Neural progenitor cell (in vitro differentiated cells): ENCODE data around the gene BRAT1. TPM values are rescaled to one million over a fixed set of nuclear protein-coding genes. Genes with fewer than 3 reads are reported as not detected.
A peak's percentile ranks its signal among the peaks of the same experiment; 100 is the strongest.

Experiments used
- DNase-seq: peaks from one replicate; pipeline ENCODE4 v3.0.0-alpha.2; 2016; ENCODE audit warnings: low spot score
- H2AFZ ChIP-seq: fragments of 200-600 bp; sonication (generic); replicated peaks from 2 replicates; pipeline ENCODE4 v1.6.1; 2016; ENCODE audit warnings: antibody characterized with exemption
- H3F3A ChIP-seq: fragments of 200-600 bp; sonication (generic); 2 replicates; pipeline ENCODE4 v1.6.1; 2016; ENCODE audit warnings: antibody characterized with exemption, low read depth
- H3K27ac ChIP-seq: fragments of 200-600 bp; sonication (generic); 2 replicates; pipeline ENCODE4 v1.5.1; 2016; ENCODE audit warnings: mild to moderate bottlenecking
- H3K27me3 ChIP-seq: fragments of 200-600 bp; sonication (generic); 2 replicates; pipeline ENCODE4 v1.6.1; 2016; ENCODE audit warnings: mild to moderate bottlenecking, moderate library complexity
- H3K36me3 ChIP-seq: fragments of 200-600 bp; sonication (generic); 2 replicates; pipeline ENCODE4 v1.5.1; 2016
- H3K4me1 ChIP-seq: fragments of 200-600 bp; sonication (generic); 2 replicates; pipeline ENCODE4 v1.6.1; 2016; ENCODE audit warnings: mixed run types
- H3K4me2 ChIP-seq: fragments of 200-600 bp; sonication (generic); 2 replicates; pipeline ENCODE4 v1.6.1; 2016
- H3K4me3 ChIP-seq: fragments of 200-600 bp; sonication (generic); 2 replicates; pipeline ENCODE4 v1.5.1; 2016
- H3K79me2 ChIP-seq: fragments of 200-600 bp; sonication (generic); 2 replicates; pipeline ENCODE4 v1.6.1; 2016; ENCODE audit warnings: low read depth
- H3K9ac ChIP-seq: fragments of 200-600 bp; sonication (generic); 2 replicates; pipeline ENCODE4 v1.6.1; 2016
- H3K9me3 ChIP-seq: fragments of 200-600 bp; sonication (generic); 2 replicates; pipeline ENCODE4 v1.5.1; 2016; ENCODE audit warnings: low read depth
- H4K20me1 ChIP-seq: fragments of 200-600 bp; sonication (generic); 2 replicates; pipeline ENCODE4 v1.6.1; 2016; ENCODE audit warnings: low read depth
- H3K27ac Mint-ChIP-seq: 3 replicates; pipeline ENCODE4 v1.8.0; 2021; ENCODE audit warnings: mixed read lengths
- H3K27me3 Mint-ChIP-seq: 2 replicates; pipeline ENCODE4 v1.8.0; 2022; ENCODE audit warnings: low read depth, mild to moderate bottlenecking, inconsistent platforms, moderate library complexity, mixed read lengths; ENCODE audit not compliant: insufficient read depth
- H3K36me3 Mint-ChIP-seq: 3 replicates; pipeline ENCODE4 v1.8.0; 2021; ENCODE audit warnings: mixed read lengths
- H3K4me1 Mint-ChIP-seq: 3 replicates; pipeline ENCODE4 v1.8.0; 2021; ENCODE audit warnings: mixed read lengths
- H3K4me3 Mint-ChIP-seq: 3 replicates; pipeline ENCODE4 v1.8.0; 2021; ENCODE audit warnings: mild to moderate bottlenecking, moderate library complexity, mixed read lengths
- H3K9me3 Mint-ChIP-seq: 3 replicates; pipeline ENCODE4 v1.8.0; 2020; ENCODE audit warnings: mixed read lengths
- CTCF ChIP-seq: fragments of 200-600 bp; sonication (generic); IDR thresholded peaks from 2 replicates; pipeline ENCODE4 v1.5.1; 2017; ENCODE audit warnings: antibody characterized with exemption, mild to moderate bottlenecking
- EZH2 ChIP-seq: fragments of 200-600 bp; sonication (generic); IDR thresholded peaks from 2 replicates; pipeline ENCODE4 v1.6.1; 2017; ENCODE audit warnings: antibody characterized with exemption, mild to moderate bottlenecking, moderate library complexity
- EZH2phosphoT487 ChIP-seq: fragments of 200-600 bp; sonication (generic); IDR thresholded peaks from 2 replicates; pipeline ENCODE4 v1.6.1; 2017; ENCODE audit warnings: antibody characterized with exemption
- total RNA-seq: library from RNA; depleted of rRNA; stranded (reverse); fragments of >200 nt; gene quantifications from 2 replicates; pipeline ENCODE4 v1.2.3, GENCODE V29; 2015; ENCODE audit warnings: low replicate concordance

The BRAT1 gene
- total RNA-seq, 1 donor from 2014 or later = 9.3 TPM

DNA sequence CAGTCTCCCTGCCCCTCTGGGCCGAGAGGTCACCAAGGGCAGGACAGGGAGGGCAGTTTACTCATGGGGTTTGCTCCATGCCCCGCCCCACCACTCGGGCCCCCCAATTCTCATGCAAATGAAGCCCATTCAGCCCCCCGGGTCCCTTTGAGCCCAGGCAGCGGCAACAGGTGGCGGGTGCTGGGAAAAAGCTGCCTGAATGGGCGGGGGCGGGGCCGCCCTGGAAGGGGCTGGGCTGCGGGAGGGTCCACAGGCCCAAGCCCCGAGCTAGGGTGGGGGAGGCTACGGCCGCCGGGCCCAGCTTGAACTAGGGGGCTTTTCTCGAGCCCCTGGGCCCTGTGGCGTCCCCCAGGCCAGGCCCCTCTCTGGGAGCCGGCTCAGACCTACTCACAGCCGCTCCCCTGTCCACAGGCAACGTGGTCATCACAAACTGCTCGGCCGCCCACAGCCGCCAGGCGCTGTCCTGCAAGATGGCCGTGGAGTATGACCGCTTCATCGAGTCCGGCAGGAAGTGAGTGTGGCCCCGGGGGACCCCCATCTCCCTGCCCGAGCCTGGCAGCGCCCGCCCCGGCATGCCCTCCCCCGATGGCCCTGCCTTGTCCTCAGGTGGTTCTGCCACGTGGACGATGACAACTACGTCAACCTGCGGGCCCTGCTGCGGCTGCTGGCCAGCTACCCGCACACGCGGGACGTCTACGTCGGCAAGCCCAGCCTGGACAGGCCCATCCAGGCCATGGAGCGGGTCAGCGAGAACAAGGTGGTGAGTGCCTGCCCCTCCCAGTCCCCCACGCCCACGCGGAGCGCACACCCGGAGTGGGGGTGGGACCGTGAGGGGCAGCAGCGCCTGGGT lies 30.3 kb downstream of the BRAT1 start:
- peak overlapping the region; percentile 90 for H3K4me2 ChIP-seq
- Mint-ChIP-seq H3K9me3 (no peaks in the 10 kb centered on the region), H3K36me3 (peaks cover 7% of the 10 kb centered on the region), H3K27ac (no peak overlapping the region), H3K4me3 (no peak overlapping the region), H3K27me3 (peaks cover 13% of the 10 kb centered on the region), H3K4me1 (peaks cover 48% of the 10 kb centered on the region)
- peaks cover 68% of the 10 kb centered on the region for H3K79me2 ChIP-seq
- H3K9ac ChIP-seq = no peak overlapping the region
- H3K4me1 ChIP-seq = peaks cover 44% of the 10 kb centered on the region
- peaks cover 99% of the 10 kb centered on the region for H4K20me1 ChIP-seq
- peak overlapping the region; percentile 68 for H3K27ac ChIP-seq
- no peaks in the 10 kb centered on the region for H3K9me3 ChIP-seq
- TF ChIP-seq EZH2 = no peak
- no peak for TF ChIP-seq CTCF
- no peak for TF ChIP-seq EZH2phosphoT487
- no peaks in the 10 kb centered on the region for H3K36me3 ChIP-seq
- H2AFZ ChIP-seq = no peak overlapping the region
- H3K27me3 ChIP-seq = no peaks in the 10 kb centered on the region
- peak overlapping the region; percentile 74 for H3K4me3 ChIP-seq
- DNase-seq = peak; percentile 93
- H3F3A ChIP-seq = peaks cover 77% of the 10 kb centered on the region

- H3K27ac ChIP-seq = peak overlapping the region; percentile 69
- peak overlapping the region; percentile 74 for H3K4me3 ChIP-seq
- H3K4me2 ChIP-seq = peak overlapping the region; percentile 90
- Mint-ChIP-seq H3K4me3 (peak overlapping the region; percentile 63), H3K27me3 (peaks cover 13% of the 10 kb centered on the region), H3K36me3 (peaks cover 7% of the 10 kb centered on the region), H3K27ac (no peak overlapping the region), H3K4me1 (peaks cover 48% of the 10 kb centered on the region), H3K9me3 (no peaks in the 10 kb centered on the region)
- peak; percentile 98 for DNase-seq
- H4K20me1 ChIP-seq = peaks cover 91% of the 10 kb centered on the region
- H2AFZ ChIP-seq = no peak overlapping the region
- peaks cover 45% of the 10 kb centered on the region for H3K4me1 ChIP-seq
- no peaks in the 10 kb centered on the region for H3K36me3 ChIP-seq
- peaks cover 69% of the 10 kb centered on the region for H3K79me2 ChIP-seq
- no peaks in the 10 kb centered on the region for H3K27me3 ChIP-seq
- TF ChIP-seq EZH2 = no peak
- no peak for TF ChIP-seq CTCF
- no peak for TF ChIP-seq EZH2phosphoT487
- H3F3A ChIP-seq = peaks cover 68% of the 10 kb centered on the region
- H3K9ac ChIP-seq = no peak overlapping the region
- no peaks in the 10 kb centered on the region for H3K9me3 ChIP-seq
Observed at GRCh38 chr7:2523941-2524807, 31.1 kb downstream of the BRAT1 start.

- DNase-seq = peak; percentile 81
- Mint-ChIP-seq H3K9me3 (no peaks in the 10 kb centered on the region), H3K27ac (no peak overlapping the region), H3K4me1 (peaks cover 49% of the 10 kb centered on the region), H3K4me3 (peak overlapping the region; percentile 96), H3K27me3 (peaks cover 13% of the 10 kb centered on the region), H3K36me3 (peaks cover 7% of the 10 kb centered on the region)
- H3K27me3 ChIP-seq = peaks cover 6% of the 10 kb centered on the region
- no peak for TF ChIP-seq CTCF
- TF ChIP-seq EZH2 = no peak
- no peak for TF ChIP-seq EZH2phosphoT487
- H4K20me1 ChIP-seq = peaks cover 85% of the 10 kb centered on the region
- H3K4me2 ChIP-seq = peak overlapping the region; percentile 90
- H3K9ac ChIP-seq = no peak overlapping the region
- H3F3A ChIP-seq = peaks cover 64% of the 10 kb centered on the region
- peak overlapping the region; percentile 69 for H3K27ac ChIP-seq
- peaks cover 69% of the 10 kb centered on the region for H3K79me2 ChIP-seq
- H2AFZ ChIP-seq = no peak overlapping the region
- H3K36me3 ChIP-seq = no peaks in the 10 kb centered on the region
- H3K9me3 ChIP-seq = no peaks in the 10 kb centered on the region
- H3K4me1 ChIP-seq = peaks cover 51% of the 10 kb centered on the region
- peak overlapping the region; percentile 74 for H3K4me3 ChIP-seq
Observed at GRCh38 chr7:2523461-2523936, 31.8 kb downstream of the BRAT1 start.
